ENCODE measurements around the gene SLC10A6.

DNA sequence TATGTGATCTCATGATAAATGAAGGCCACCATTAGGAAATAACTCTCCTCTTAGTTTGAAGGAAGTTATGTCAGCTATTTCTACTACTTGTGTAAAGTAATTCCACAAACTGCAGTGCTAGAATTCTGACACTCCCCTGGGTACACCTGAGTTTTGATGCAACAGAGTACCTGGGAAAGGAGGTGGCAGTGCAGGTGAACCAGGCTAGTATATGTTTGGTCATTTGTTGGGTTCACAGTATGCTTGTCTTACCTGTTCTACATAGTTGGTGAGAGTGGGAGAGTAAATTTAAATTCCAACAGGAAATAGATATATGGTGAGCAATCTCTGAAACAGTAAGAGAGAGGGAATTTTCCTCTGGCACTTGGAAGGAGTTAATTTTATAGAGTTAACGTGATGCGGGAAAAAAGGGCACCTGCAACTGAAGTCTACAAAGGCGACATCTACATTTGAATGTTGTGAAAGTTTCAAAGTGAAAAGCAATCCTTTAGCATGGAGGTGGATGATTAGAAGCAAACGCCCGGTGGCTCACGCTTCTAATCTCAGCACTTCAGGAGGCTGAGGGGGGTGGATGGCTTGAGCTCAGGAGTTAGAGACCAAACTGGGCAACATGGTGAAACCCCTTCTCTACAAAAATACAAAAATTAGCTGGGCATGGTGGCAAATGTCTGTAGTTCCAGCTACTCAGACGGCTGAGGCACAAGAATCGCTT, 8.3 kb upstream of the SLC10A6 start:
- TF ChIP-seq CTCF (IDR thresholded peaks at IDR 0.05): no peak
- no peak for TF ChIP-seq POLR2A (IDR thresholded peaks at IDR 0.05)

Measured in ovary (tissue), 3 donors.